Activated CD8-positive, alpha-beta T cell treated with anti-CD3 and anti-CD28 coated beads, Interleukin-2, amount 10 ng/mL, durations not matched to agents 7 days and 5 days (primary cell): ENCODE data around the gene A4GALT. TPM values are rescaled to one million over a fixed set of nuclear protein-coding genes. Genes with fewer than 3 reads are reported as not detected.
"Not testable (repeated sequence)": the region's sequence is repeated elsewhere in the genome, so short reads cannot be mapped to it uniquely, and the experiment has no call there.

Experiments used
- ATAC-seq: fragments of 150-1000 bp; cut with Tn5 transposase; one replicate; pipeline ENCODE4 v1.10.0; 2021; ENCODE audit warnings: moderate library complexity
- CTCF ChIA-PET: fragments of 350-600 bp; sonication (Branson Sonifier 250); formaldehyde crosslinking; loops from one replicate; lab custom pipeline; 2021; ENCODE audit warnings: antibody characterized with exemption; lab: Charles Lee
- POLR2A ChIA-PET: fragments of 350-600 bp; sonication (Branson Sonifier 250); formaldehyde crosslinking; loops from one replicate; lab custom pipeline; 2021; ENCODE audit warnings: antibody characterized with exemption; lab: Charles Lee
- DNase-seq: peaks from one replicate; pipeline ENCODE4 v3.0.0-alpha.2; 2020
- H3K27ac Mint-ChIP-seq: one replicate; pipeline ENCODE4 v1.8.0; 2021; ENCODE audit warnings: mild to moderate bottlenecking, mixed read lengths
- H3K27me3 Mint-ChIP-seq: one replicate; pipeline ENCODE4 v1.8.0; 2021; ENCODE audit warnings: low read depth, mixed read lengths
- H3K36me3 Mint-ChIP-seq: one replicate; pipeline ENCODE4 v1.8.0; 2021; ENCODE audit warnings: low read depth, mixed read lengths
- H3K4me1 Mint-ChIP-seq: one replicate; pipeline ENCODE4 v1.8.0; 2021; ENCODE audit warnings: low read depth, mixed read lengths
- H3K4me3 Mint-ChIP-seq: one replicate; pipeline ENCODE4 v1.8.0; 2021; ENCODE audit warnings: mild to moderate bottlenecking, mixed read lengths
- H3K9me3 Mint-ChIP-seq: one replicate; pipeline ENCODE4 v1.8.0; 2022; ENCODE audit warnings: mixed read lengths; ENCODE audit not compliant: insufficient read depth
- total RNA-seq, 2 experiments: library from RNA; stranded (reverse); gene quantifications; one replicate each; pipeline ENCODE4 v1.2.3, GENCODE V29; 2021

The A4GALT gene
- total RNA-seq, 2 experiments from 2014 or later: 0.16 TPM; not detected in 1

DNA sequence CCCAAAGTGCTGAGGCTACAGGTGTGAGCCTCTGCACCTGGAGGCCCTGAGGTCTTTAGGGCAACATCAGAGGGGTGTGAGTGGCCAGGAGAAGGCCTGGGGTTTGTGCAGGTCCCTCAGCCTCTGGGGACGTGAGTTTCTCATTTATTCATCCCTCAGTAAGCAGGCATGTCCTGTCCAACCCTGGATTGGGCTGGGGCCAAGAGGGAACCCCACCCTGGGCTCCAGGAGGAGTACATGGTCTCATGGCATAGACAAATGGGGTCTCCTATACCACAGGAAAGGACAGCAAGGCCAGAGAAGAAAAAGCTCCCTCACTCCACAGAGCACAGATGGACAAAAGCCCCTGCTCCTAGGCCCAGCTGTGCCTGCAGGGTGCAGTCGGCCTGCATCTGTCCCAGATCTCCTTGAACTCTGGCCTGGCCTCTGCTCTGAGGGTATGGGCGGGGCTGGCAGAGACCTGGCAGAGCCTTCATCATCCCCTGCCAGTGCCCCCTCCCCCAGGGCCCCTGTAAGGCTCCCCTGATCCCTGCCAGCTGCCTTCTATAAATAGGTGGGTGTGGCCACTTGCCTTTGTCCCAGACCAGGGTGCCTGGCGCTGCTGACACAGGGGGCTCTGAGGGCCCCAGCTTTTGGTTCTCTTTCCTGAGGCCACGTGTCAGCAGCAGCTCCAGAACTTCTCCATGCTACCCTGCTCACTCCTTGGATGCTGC, 34.6 kb downstream of the A4GALT start:
- POLR2A ChIA-PET: no interaction called here
- no peak for DNase-seq
- H3K36me3 Mint-ChIP-seq: no peaks in the 10 kb centered on the region
- ATAC-seq: no peak
- H3K27ac Mint-ChIP-seq: no peak overlapping the region
- no peak overlapping the region for H3K4me3 Mint-ChIP-seq
- no peaks in the 10 kb centered on the region for H3K4me1 Mint-ChIP-seq
- CTCF ChIA-PET: no interaction called here
- H3K27me3 Mint-ChIP-seq: no peaks in the 10 kb centered on the region
- no peaks in the 10 kb centered on the region for H3K9me3 Mint-ChIP-seq

DNA sequence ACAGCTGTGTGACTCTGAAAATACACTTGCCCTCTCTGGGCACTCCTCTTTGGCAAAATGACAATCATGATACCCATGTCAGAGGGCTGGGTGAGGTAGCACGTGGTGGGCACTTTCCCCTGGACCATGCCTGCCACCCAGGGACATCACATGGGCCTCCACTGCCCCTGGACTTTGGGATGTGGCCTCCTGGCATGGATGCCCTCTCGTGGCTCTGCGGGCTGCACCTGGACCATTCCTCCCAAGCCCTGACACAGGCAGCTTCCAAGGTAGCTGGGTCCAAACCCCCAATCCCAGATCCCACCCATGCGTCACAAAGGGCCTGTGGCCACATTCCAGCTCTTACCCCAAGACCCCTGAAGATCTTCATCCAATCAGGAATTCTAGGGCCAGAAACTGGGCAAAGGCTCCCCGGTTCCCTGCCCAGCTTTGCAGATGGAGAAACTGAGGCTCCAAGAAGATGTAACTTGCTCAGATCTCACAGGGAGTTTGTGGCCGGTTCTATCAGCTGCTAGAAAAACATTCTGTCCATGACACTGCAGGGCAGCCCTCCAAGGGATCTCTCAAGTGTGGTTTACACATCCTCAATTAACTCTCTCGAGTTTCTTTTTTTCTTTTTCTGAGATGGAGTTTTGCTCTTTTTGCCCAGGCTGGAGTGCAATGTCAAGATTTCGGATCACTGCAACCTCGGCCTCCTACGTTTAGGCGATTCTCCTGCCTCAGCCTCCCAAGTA, 36.0 kb downstream of the A4GALT start:
- Mint-ChIP-seq H3K4me1 (no peaks in the 10 kb centered on the region), H3K27ac (no peak overlapping the region), H3K27me3 (no peaks in the 10 kb centered on the region), H3K4me3 (no peak overlapping the region), H3K36me3 (no peaks in the 10 kb centered on the region), H3K9me3 (no peaks in the 10 kb centered on the region)
- ChIA-PET POLR2A (interaction anchor here (0.6 kb wide), 1 partner anchor 36 kb away, joined by 3 read pairs; the partner anchor contains the start of gene CYB5R3), CTCF (no interaction called here)
- ATAC-seq (no peak), DNase-seq (no peak)

DNA sequence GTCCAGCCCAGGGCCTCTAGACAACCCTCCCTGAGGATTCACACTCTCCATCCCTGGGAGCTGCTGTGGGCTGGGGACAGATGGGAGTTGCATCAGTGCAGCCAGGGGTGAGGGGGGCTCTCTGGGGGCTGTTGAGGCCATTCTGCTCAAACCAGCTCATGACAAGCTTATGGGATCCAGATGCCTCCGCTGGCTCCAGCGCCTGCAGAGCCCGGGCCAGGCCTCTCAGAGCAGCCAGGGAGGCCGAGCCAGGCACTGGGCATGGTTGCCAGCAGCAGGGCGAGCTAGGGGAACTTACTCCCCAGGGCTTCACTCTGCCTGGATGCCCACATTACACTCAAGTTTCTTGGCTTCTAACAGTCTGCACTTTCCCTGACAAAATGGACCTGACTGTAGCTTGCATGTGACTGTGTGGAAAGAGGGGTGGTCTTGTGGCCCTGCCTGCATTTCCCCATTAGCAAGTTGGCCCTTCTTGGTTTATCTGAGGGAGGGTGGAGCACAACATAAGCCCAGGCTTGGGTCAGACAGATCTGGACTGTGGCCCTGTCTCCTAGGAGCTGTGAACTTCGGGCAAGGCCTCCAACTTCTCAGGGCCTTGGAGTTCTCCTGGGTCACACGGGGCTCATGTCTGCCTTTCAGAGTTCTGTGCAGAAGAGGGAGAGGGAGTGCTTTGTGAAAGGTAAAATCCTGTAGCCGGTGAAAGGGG, 36.9 kb downstream of the A4GALT start:
- Mint-ChIP-seq H3K4me1 (no peaks in the 10 kb centered on the region), H3K27ac (no peak overlapping the region), H3K36me3 (no peaks in the 10 kb centered on the region), H3K27me3 (no peaks in the 10 kb centered on the region), H3K9me3 (no peaks in the 10 kb centered on the region), H3K4me3 (no peak overlapping the region)
- ChIA-PET CTCF (no interaction called here), POLR2A (interaction anchor here (0.6 kb wide), 1 partner anchor 35 kb away, joined by 3 read pairs; the partner anchor contains the start of gene CYB5R3)
- no peak for DNase-seq
- ATAC-seq: no peak

DNA sequence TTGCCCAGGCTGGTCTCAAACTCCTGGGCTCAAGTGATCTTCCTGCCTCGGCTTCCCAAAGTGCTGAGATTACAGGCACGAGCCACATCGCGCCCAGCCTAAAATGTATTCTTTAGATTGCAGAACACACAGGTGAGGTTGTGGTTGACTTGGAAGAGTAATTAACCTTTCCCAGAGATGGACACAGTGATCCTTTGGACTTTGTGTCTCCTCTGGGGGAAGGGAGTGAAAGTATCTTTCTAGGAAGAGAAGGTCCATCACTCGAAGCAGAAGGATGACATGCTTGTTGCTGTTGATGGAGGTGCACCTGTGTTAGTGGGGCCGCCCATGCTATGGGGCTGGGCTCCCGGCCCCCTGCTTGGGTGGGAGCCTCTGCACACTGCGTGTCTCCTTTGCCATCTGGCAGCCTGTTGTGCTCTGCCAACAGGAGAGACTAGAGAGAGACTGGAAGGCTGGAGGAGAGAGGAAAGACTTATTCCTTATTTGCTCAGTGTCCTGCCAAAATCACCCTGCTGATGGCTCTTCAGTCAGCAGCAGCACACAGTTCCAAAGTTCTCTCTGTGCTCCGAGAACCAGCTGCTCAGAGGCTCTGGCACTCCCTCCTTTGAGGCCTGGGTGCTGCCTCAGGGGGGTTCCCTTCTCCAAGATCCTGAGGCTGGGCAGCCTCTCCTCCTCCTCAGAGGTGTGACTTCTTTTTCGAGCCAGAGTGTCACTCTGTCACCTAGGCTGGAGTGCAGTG, 38.4 kb downstream of the A4GALT start:
- POLR2A ChIA-PET: no interaction called here
- no peak overlapping the region for H3K27ac Mint-ChIP-seq
- CTCF ChIA-PET: no interaction called here
- DNase-seq (no peak), ATAC-seq (no peak)
- H3K4me1 Mint-ChIP-seq: no peaks in the 10 kb centered on the region
- H3K9me3 Mint-ChIP-seq: no peaks in the 10 kb centered on the region
- H3K36me3 Mint-ChIP-seq: no peaks in the 10 kb centered on the region
- no peak overlapping the region for H3K4me3 Mint-ChIP-seq
- peaks cover 2% of the 10 kb centered on the region for H3K27me3 Mint-ChIP-seq

DNA sequence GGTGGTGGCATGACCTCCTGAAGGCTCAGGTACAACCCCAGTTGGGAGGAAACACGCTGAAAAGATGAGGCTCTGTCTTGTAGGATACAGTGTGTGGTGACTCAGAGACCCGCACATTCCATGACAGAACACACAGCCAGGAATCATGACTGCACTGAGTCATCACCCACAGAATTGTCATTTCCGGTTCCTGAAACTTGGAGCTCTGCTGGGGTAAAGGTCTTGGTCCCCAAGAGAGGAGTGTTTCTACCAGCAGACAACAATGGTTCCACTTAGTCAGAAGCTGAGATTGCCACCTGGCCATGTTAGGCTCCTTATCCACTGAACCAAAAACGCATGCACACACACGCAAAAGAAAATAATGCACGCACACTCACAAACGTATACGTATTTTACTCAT, 40.0 kb downstream of the A4GALT start:
- Mint-ChIP-seq H3K4me3 (no peak overlapping the region), H3K27ac (no peak overlapping the region), H3K36me3 (no peaks in the 10 kb centered on the region), H3K27me3 (peaks cover 2% of the 10 kb centered on the region), H3K9me3 (no peaks in the 10 kb centered on the region), H3K4me1 (no peaks in the 10 kb centered on the region)
- ChIA-PET CTCF (interaction anchor here (0.6 to 1.1 kb wide), 2 partner anchors 13 to 112 kb away, joined by 3 read pairs; no protein-coding TSS in a partner anchor), POLR2A (no interaction called here)
- no peak for DNase-seq
- ATAC-seq: no peak

DNA sequence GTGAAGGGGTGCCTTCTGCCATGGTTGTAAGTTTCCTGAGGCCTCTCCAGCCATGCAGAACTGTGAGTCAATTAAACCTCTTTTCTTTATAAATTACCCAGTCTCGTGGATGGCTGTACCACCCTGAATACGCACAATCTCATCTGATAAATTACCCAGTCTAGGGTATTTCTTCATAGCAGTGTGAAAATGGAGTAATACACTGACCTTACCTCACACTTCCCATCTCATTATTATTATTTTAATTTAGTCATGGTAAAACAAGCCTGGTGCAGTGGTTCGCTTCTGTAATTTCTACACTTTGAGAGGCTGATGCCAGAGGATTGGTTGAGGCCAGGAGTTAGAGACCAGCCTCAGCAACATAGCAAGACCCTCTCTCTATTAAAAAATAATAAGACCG, 41.0 kb downstream of the A4GALT start:
- Mint-ChIP-seq H3K9me3 (no peaks in the 10 kb centered on the region), H3K36me3 (no peaks in the 10 kb centered on the region), H3K4me3 (no peak overlapping the region), H3K4me1 (no peaks in the 10 kb centered on the region), H3K27ac (no peak overlapping the region), H3K27me3 (peaks cover 2% of the 10 kb centered on the region)
- DNase-seq: no peak
- ATAC-seq: no peak
- ChIA-PET POLR2A (no interaction called here), CTCF (no interaction called here)

DNA sequence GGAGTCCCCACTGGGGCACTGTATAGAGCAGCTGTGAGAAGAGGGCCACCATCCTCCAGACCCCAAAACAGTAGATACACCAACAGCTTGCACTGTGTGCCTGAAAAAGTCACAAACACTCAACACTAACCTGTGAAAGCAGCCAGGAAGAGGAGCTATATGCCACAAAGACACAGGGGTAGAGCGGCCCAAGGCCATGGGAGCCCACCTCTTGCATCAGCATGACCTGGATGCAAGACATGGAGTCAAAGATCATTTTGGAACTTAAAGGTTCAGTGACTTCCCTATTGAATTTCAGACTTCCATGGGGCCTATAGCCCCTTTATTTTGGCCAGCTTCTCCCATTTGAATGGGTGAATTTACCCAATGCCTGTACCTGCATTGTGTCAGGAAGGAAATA, 41.8 kb downstream of the A4GALT start:
- DNase-seq: no peak
- ChIA-PET CTCF (no interaction called here), POLR2A (no interaction called here)
- H3K4me1 Mint-ChIP-seq: no peaks in the 10 kb centered on the region
- ATAC-seq: no peak
- H3K27me3 Mint-ChIP-seq: peaks cover 2% of the 10 kb centered on the region
- no peak overlapping the region for H3K4me3 Mint-ChIP-seq
- no peaks in the 10 kb centered on the region for H3K9me3 Mint-ChIP-seq
- H3K36me3 Mint-ChIP-seq: no peaks in the 10 kb centered on the region
- no peak overlapping the region for H3K27ac Mint-ChIP-seq

DNA sequence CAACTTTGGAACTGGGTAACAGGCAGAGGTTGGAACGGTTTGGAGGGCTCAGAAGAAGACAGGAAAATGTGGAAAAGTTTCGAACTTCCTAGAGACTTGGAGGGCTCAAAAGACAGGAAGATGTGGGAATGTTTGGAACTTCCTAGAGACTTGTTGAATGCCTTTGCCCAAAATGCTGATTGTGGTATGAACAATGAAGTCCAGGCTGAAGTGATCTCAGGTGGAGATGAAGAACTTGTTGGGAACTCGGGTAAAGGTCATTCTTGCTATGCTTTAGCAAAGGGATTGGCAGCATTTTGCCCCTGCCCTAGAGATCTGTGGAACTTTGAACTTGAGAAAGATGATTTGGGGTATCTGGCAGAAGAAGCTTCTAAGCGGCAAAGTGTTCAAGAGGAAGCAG, 42.7 kb downstream of the A4GALT start:
- POLR2A ChIA-PET, H3K27me3 Mint-ChIP-seq: not testable (repeated sequence)

DNA sequence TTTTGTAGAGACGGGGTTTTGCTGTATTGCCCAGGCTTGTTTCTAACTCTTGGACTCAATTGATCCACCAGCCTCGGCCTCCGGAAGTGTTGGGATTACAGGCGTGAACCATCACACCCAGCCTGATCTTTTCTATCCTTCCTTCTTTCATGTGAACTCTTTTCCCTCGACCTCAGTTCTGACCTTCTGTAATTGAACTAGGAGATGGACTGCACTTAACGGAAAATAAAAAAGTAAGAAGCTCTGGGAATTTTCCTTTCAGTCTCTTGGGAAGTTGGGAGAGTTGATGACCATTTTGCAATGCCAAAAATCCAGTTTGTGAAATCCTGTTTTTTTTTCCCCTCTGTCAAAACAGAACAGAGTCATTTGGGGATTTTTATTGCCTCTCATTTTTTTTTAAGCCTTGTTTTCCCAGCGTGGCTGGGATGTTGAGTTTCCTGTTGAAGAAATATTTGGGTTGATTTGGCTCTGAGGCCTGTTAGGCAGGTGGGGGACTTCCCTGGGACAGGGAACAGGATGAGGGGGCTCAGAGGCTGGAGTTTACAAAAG, 44.5 kb downstream of the A4GALT start:
- Mint-ChIP-seq H3K4me3 (no peak overlapping the region), H3K36me3 (no peaks in the 10 kb centered on the region), H3K27ac (no peak overlapping the region), H3K27me3 (peaks cover 2% of the 10 kb centered on the region), H3K9me3 (no peaks in the 10 kb centered on the region), H3K4me1 (peaks cover 6% of the 10 kb centered on the region)
- ChIA-PET POLR2A (no interaction called here), CTCF (no interaction called here)
- ATAC-seq (no peak), DNase-seq (no peak)

More for the DNA sequence above, 42.7 kb downstream of the A4GALT start:
- H3K9me3 Mint-ChIP-seq, DNase-seq, H3K4me3 Mint-ChIP-seq, H3K27ac Mint-ChIP-seq, H3K36me3 Mint-ChIP-seq, H3K4me1 Mint-ChIP-seq, CTCF ChIA-PET, ATAC-seq: not testable (repeated sequence)

DNA sequence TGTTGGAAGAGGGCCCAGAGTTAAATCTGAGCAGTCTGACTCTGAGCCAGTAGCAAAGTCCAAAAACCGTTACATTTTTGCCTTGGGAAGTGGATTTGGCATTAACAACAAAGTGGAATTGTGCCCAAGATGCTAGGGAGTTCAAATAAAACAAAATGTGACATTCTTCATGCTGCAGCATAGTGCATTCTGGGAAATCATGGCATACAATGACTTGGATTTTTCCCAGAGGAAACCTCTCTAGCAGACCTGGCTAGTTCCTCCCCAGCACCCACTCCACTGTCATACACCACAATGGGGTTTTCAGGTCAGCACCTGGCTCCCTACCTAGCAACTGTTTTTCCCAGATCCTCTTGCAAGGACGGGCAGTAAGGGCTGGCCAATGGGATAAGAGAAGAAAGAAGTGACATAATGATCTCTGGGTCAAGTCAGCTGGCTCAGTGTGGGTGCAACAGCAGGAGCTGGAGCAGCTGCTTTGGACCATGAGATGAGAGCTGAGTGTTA, 46.7 kb downstream of the A4GALT start:
- Mint-ChIP-seq H3K4me1 (peaks cover 15% of the 10 kb centered on the region), H3K4me3 (no peak overlapping the region), H3K36me3 (no peaks in the 10 kb centered on the region), H3K27me3 (peaks cover 2% of the 10 kb centered on the region), H3K27ac (no peak overlapping the region), H3K9me3 (no peaks in the 10 kb centered on the region)
- ATAC-seq (no peak), DNase-seq (no peak)
- POLR2A ChIA-PET: no interaction called here
- CTCF ChIA-PET: no interaction called here

DNA sequence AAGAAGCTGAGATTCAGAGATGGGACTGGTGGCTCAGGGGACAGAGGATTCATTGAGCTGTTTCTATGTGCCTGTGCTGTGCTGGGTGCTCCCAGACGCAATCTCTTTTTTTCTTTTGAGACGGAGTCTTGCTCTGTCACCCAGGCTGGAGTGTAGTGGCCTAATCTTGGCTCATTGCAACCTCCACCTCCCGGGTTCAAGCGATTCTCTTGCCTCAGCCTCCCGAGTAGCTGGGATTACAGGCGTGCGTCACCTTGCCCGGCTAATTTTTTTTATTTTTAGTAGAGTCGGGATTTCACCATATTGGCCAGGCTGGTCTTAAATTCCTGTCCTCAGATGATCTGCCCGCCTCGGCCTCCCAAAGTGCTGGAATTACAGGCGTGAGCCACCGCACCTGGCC, 47.6 kb downstream of the A4GALT start:
- H3K27ac Mint-ChIP-seq, H3K27me3 Mint-ChIP-seq, DNase-seq, ATAC-seq, H3K36me3 Mint-ChIP-seq, CTCF ChIA-PET, H3K9me3 Mint-ChIP-seq, H3K4me3 Mint-ChIP-seq: not testable (repeated sequence)
- H3K4me1 Mint-ChIP-seq: peaks cover 15% of the 10 kb centered on the region
- POLR2A ChIA-PET: interaction anchor here (0.6 kb wide), 1 partner anchor 286 kb away, joined by 3 read pairs; no protein-coding TSS in a partner anchor
